ENCODE data around the gene PRPF6.

- TF ChIP-seq CTCF (IDR thresholded peaks at IDR 0.05) (no peak), POLR2A (IDR thresholded peaks at IDR 0.05) (no peak)
These were observed 3.8 kb upstream of the PRPF6 start for GRCh38 chr20:63976980-63977738.

Measured in esophagus squamous epithelium (tissue), 4 donors.